Measurements from ENCODE around the gene RNF212B. TPM values are rescaled to one million over a fixed set of nuclear protein-coding genes. Genes with fewer than 3 reads are reported as not detected.
A peak's percentile ranks its signal among the peaks of the same experiment; 100 is the strongest.
"Not testable (repeated sequence)": the region's sequence is repeated elsewhere in the genome, so short reads cannot be mapped to it uniquely, and the experiment has no call there.

Gene RNF212B, protein sequence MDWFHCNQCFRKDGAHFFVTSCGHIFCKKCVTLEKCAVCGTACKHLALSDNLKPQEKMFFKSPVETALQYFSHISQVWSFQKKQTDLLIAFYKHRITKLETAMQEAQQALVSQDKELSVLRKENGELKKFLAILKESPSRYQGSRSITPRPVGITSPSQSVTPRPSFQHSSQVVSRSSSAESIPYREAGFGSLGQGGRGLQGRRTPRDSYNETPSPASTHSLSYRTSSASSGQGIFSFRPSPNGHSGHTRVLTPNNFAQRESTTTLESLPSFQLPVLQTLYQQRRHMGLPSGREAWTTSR
- under 1 TPM in 1 of 4 donors, not detected in 3; 0.59 TPM for total RNA-seq

DNA sequence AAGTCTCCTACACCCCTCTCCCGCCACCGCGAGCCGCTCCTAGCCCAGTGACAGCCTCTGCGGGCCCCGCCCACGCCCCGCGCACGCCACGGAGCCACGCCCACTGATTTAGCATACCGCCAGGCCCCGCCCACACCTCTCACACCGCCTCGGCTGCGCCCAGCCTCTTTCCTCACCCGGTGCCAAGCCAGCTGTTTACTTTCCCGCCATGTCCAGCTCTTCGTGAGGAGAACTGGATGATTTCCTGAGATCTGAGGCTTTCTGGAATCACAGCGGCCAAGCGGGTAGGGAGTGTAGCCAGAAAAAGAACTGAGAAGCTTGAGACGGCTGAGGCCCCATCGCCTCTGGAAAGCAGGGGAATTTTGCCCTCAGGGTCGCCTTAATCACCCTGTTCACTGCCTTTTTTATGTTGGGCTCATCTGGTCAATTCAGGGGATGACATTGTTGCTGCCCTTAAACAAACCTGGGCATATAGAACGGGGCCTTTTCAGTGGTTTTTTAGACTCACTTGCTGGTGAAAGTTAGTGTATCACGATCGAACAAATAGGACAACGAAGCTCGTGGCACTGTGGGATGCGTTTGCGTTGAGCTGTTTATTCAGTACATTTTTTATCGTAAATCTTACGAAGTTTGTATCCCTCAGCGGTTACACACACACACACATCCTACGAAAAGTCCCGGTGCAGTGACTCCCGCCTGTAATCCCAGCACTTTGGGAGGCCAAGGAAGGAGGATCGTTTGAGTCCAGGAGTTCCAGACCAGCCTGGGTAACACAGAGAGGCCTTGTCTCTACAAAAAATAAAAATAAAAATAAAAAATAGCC is at the start of gene RNF212B:
TSS of gene RNF212B (plus strand) at position 165 of the 823 bp plus-strand sequence. CDS start 2,410 bp downstream, outside the sequence.
- H3K4me3 ChIP-seq (ENCODE audit: low read depth, poor library complexity, severe bottlenecking), result no peak within 1 kb of the TSS
- intact Hi-C loops (cut with DNase I; ENCODE audit: low total_unique reads), result no loop called here
- peak; percentile 88 to 96 for DNase-seq (ENCODE audit: low spot score in 2 of 2)
- TF ChIP-seq POLR2A (IDR thresholded peaks at IDR 0.05), result no peak
- TF ChIP-seq, protein P1, sequence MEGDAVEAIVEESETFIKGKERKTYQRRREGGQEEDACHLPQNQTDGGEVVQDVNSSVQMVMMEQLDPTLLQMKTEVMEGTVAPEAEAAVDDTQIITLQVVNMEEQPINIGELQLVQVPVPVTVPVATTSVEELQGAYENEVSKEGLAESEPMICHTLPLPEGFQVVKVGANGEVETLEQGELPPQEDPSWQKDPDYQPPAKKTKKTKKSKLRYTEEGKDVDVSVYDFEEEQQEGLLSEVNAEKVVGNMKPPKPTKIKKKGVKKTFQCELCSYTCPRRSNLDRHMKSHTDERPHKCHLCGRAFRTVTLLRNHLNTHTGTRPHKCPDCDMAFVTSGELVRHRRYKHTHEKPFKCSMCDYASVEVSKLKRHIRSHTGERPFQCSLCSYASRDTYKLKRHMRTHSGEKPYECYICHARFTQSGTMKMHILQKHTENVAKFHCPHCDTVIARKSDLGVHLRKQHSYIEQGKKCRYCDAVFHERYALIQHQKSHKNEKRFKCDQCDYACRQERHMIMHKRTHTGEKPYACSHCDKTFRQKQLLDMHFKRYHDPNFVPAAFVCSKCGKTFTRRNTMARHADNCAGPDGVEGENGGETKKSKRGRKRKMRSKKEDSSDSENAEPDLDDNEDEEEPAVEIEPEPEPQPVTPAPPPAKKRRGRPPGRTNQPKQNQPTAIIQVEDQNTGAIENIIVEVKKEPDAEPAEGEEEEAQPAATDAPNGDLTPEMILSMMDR (IDR thresholded peaks at IDR 0.05), result no peak
- 27 to 29% methylated on average over 39 of the region's 39 CpGs for WGBS, 2 donors

DNA sequence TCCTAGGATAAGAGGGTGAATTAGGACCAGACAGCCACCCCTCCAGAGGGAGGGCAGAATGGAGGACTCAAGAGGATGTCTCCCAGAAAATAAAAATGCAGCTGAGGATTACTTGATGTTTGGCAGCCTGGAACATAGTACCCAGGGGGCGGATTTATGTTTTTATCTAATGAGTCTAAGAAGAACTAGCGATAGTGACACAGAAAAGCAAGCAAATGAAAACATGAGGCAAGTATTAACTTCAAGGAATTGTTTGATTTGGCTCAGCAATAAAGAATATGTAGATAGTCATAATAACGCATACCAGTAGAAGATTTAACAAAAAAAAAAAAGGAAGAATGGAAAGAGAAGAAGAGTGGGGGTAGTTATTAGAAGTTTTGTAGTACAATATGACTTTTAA is 44.3 kb upstream of the RNF212B start:
- 51 to 61% methylated on average over 3 of the region's 3 CpGs for WGBS, 2 donors
- no peak for DNase-seq (ENCODE audit: low spot score in 2 of 2)
- TF ChIP-seq, protein P1 (IDR thresholded peaks at IDR 0.05), result no peak
- TF ChIP-seq POLR2A (IDR thresholded peaks at IDR 0.05), result no peak
- no peak overlapping the region for H3K4me3 ChIP-seq (ENCODE audit: low read depth, poor library complexity, severe bottlenecking)
- intact Hi-C loops (cut with DNase I; ENCODE audit: low total_unique reads), result no loop called here

DNA sequence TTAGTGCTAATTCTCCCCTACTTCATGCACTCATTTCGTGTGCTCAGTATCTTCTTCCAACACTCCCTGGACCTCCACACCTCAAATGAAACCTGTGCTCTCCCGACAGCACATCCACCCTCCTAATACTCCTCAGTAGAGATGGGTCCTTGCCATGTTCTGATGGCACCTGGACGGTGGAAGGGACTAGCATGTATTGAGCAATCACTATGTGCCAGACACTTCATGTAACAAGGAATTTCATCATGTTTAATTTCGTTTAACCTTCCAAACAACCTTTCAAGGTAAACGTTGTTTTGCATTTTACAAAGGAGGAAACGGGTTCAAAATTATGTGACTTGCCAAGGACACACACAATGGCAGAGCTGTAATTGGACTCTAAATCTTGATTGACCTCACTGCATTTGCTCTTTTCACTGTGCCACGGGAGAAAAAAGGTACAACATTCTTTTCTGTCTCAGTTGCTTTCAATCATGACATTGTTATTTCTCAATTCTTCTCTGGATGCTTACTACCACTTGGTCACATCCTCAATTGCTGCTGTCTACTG is 42.1 kb upstream of the RNF212B start:
- intact Hi-C loops (cut with DNase I; ENCODE audit: low total_unique reads), result no loop called here
- no peak for TF ChIP-seq POLR2A (IDR thresholded peaks at IDR 0.05)
- TF ChIP-seq, protein P1 (IDR thresholded peaks at IDR 0.05), result no peak
- DNase-seq (ENCODE audit: low spot score in 2 of 2), result no peak
- H3K4me3 ChIP-seq (ENCODE audit: low read depth, poor library complexity, severe bottlenecking), result no peak overlapping the region
- WGBS, 2 donors, result 71% methylated on average over 7 of the region's 7 CpGs

DNA sequence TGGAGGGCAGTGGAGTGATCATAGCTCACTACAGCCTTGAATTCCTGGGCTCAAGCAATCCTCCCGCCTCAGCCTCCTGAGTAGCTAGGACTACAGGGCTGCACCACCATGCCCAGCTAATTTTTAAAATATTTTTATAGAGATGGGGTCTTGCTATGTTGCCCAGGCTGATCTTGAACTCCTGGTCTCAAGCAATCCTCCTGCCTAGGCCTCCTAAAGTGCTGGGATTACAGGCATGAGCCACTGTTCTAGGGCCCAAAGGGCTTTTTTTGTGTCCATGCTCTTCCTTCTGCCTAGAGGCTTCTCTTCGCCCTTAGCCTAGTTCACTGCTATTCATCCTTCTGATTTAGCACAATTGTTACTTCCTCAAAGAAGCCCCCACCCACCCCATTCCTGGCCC is 41.2 kb upstream of the RNF212B start:
- DNase-seq (ENCODE audit: low spot score in 2 of 2); H3K4me3 ChIP-seq (ENCODE audit: low read depth, poor library complexity, severe bottlenecking); intact Hi-C loops (cut with DNase I; ENCODE audit: low total_unique reads): not testable (repeated sequence)
- WGBS, 2 donors, result 90 to 100% methylated on average over 2 of the region's 2 CpGs

DNA sequence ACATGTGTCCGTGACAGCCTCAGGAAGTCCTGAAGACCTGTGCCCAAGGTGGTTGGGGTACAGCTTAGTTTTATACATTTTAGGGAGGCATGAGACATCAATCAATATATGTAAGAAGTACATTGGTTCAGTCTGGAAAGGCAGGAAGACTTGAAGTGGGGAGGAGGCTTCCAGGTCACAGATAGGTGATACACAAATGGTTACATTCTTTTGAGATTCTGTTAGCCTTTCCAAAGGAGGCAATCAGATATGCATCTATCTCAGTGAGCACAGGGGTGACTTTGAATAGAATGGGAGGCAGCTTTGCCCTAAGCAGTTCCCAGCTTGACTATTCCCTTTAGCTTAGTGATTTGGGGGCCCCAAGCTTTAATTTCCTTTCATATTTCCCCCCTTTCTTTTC is 38.6 kb upstream of the RNF212B start:
- WGBS, 2 donors, result 91 to 96% methylated on average over 1 of the region's 1 CpG

DNA sequence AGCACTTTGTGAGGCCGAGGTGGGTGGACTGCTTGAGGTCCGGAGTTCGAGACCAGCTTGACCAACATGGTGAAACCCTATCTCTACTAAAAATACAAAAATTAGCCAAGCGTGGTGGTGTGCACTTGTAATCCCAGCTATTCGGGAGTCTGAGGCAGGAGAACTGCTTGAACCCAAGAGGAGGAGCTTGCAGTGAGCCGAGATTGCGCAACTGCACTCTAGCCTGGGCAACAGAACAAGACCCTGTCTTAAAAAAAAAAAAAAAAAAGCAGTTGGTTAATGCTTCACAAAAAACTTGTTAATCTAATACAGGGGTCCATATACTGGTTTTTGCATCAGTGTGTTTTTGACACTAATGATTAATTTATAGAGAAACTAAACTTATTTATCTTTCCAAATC is 35.7 kb upstream of the RNF212B start:
- no peak for DNase-seq (ENCODE audit: low spot score in 2 of 2)
- 94 to 95% methylated on average over 7 of the region's 7 CpGs for WGBS, 2 donors
- H3K4me3 ChIP-seq (ENCODE audit: low read depth, poor library complexity, severe bottlenecking), result no peak overlapping the region
- TF ChIP-seq, protein P1 (IDR thresholded peaks at IDR 0.05), result no peak
- no peak for TF ChIP-seq POLR2A (IDR thresholded peaks at IDR 0.05)
- intact Hi-C loops (cut with DNase I; ENCODE audit: low total_unique reads), result no loop called here

More for the DNA sequence above, 38.6 kb upstream of the RNF212B start:
- intact Hi-C loops (cut with DNase I; ENCODE audit: low total_unique reads); H3K4me3 ChIP-seq (ENCODE audit: low read depth, poor library complexity, severe bottlenecking); DNase-seq (ENCODE audit: low spot score in 2 of 2): not testable (repeated sequence)

All from lower leg skin (tissue), 4 donors.